HG03439 (cell line): ENCODE measurements around the gene SPNS1.
"Not testable (repeated sequence)": the region's sequence is repeated elsewhere in the genome, so short reads cannot be mapped to it uniquely, and the experiment has no call there.

Source experiments
- ATAC-seq: cut with Tn5 transposase; IDR thresholded peaks from one replicate; pipeline ENCODE4 v1.9.1; 2021; ENCODE audit warnings: mild to moderate bottlenecking, moderate library complexity; ENCODE audit not compliant: unreplicated experiment

SPNS1 gene

DNA sequence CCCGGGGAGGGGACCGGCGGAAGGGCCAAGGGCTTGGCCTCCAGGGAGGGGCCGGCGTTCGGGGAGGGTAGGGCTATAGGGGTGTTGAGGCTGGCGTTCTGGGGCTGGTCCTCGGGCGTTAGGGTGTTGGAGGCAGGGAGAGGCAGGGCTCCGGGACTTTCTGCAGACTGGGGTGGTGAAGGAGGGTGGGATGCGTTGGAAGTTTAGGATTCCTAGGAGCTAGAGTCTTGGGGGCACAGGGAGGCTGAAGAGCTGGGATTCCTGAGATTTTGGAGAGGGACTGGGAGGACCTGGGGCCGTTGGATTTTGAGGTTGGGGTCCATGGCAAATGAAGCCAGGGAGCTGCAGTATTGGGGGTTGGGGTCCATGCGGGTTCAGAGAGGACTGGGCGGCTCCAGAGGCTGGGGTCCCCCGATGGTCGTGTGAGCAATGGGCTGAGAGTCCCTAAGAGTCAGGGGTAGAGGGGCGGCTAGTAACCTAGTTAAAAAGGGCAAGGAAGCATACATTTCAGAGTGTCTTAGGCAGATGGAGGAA is 23.1 kb upstream of the SPNS1 start:
- no peak for ATAC-seq

DNA sequence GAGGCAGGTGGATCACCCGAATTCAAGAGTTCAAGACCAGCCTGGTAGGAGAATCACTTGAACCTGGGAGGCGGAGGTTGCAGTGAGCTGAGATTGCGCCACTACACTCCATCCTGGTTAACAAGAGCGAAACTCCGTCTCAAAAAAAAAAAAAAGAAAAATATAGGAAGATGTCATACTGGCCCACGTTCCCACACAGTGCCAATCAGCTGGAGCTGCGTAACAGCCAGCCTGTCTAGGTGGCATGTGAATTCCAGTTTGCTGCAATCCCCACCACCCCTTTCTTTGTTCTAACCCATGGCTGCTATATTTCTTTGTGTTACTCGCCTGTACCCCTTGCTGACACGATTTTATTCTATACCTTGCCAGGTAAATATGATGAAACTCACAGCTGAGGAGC is 16.4 kb upstream of the SPNS1 start:
- no peak for ATAC-seq

DNA sequence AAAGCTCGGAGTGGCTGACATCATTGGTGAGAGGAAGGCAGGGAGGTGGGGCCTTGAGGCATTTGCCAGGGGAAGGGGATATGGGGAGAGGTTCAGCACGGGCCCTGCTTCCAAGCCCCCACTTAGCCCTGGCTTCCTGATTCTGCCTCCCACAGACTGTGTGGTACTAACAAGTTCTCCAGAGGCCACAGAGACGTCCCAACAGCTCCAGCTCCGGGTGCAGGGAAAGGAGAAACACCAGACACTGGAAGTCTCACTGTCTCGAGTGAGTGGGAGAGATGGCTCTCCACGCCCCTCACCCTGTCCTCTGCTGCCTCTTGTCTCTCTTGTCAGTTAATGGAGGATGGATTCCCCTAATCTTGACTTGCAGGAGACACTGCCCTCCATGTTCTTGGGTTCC is 15.7 kb upstream of the SPNS1 start:
- ATAC-seq: no peak

DNA sequence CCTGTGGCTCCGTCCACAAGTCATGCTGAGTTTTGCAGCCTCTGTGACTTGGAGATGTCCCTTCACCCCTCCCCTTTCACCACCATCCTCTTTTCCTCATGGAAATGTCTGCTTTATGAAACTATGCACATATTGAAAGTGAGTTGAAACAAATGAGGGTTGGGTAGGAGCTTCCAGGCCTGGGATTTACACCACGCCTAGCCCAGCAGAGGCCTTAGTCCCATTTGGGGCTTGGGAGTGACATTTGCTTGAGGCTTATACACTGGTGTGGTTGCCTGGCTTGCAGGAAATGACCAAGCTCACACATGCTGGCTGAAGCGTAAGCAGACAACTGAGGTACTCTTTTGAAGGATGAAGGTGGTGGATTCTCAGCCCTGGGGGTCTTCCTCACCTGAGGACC is 10.5 kb upstream of the SPNS1 start:
- no peak for ATAC-seq

DNA sequence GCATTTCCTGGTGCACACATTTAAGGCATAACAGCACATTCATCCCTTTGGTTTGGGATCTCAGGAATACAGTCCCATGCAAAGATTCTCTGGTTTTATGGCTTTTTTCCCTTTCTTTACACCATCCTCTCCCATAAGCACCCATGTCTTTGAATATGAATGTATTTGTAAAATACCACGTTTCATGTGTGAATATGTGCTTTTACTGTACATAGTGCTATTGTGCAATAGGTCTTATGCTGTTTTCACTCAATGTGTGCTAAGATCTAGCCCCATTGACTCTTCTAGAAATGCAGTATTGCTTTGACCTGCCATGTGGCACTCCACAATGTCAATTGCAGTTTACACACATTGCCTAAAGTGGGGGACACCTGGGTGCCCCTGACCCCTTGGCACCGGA is 10.1 kb upstream of the SPNS1 start:
- ATAC-seq: no peak

DNA sequence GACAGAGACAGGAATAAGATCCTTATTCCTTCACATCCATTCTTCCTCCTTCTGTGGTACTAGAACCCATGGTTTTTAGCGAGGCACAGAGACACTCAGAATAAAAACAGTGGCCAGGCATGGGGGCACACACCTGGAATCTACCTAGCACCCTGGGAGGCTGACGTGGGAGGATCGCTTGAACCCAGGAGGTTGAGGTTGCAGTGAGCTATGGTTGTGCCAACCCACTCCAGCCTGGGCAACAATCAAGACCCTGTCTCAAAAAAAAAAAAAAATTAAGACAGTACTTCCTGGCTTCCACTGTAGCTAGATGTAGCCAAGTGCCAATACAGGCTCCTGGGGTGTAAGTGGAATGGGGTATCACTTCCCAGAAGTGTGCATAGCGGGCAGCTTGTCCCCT is 7.4 kb upstream of the SPNS1 start:
- no peak for ATAC-seq

DNA sequence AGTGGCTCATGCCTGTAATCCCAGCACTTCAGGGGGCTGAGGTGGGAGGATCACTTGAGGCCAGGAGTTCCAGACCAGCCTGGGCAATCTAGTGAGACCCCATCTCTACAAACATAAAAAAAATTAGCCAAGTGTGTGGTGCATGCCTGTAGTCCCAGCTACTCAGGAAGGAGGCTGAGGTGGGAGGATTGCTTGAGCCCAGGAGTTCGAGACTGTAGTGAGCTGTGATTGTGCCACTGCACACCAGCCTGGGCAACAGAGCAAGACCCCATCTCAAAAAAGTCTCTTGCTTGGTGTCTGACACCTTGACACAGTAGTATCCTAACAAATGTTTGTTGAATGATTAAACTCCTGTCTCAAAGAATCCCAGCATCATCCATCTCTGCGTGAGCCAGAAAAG is 4.9 kb upstream of the SPNS1 start:
- ATAC-seq: not testable (repeated sequence)

DNA sequence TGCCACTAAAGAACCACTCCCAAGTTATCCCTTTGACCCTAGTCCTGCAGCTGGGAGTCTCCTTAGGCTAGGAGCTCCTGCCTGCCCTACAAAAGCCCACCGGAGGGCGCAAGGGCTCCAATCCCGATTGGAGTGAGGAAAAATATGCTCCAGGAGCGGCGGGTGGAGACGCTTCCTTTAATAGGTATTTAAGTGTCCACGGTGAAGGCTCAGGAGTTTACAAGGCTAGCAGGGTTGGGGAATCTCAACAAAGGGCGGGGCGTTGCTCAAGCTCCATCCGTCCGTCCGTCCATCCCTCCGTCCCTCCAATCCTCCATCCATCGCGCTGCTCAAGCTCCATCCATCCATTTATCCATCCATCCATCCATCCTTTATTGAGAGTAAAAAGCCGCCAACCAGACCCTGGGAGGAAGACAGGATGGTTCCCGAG is 556 bp upstream of the SPNS1 start:
- ATAC-seq: peak; percentile 20

DNA sequence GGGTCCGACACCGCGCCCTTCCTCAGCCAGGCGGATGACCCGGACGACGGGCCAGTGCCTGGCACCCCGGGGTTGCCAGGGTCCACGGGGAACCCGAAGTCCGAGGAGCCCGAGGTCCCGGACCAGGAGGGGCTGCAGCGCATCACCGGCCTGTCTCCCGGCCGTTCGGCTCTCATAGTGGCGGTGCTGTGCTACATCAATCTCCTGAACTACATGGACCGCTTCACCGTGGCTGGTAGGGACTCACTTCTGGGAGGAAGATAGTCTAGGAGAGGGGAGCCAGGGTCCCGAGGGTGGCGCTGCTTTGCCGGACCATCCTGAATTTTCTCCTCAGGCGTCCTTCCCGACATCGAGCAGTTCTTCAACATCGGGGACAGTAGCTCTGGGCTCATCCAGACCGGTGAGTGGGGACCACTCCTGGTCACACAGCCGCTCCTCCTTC is 601 bp downstream of the SPNS1 start:
- ATAC-seq: peak; percentile 9

DNA sequence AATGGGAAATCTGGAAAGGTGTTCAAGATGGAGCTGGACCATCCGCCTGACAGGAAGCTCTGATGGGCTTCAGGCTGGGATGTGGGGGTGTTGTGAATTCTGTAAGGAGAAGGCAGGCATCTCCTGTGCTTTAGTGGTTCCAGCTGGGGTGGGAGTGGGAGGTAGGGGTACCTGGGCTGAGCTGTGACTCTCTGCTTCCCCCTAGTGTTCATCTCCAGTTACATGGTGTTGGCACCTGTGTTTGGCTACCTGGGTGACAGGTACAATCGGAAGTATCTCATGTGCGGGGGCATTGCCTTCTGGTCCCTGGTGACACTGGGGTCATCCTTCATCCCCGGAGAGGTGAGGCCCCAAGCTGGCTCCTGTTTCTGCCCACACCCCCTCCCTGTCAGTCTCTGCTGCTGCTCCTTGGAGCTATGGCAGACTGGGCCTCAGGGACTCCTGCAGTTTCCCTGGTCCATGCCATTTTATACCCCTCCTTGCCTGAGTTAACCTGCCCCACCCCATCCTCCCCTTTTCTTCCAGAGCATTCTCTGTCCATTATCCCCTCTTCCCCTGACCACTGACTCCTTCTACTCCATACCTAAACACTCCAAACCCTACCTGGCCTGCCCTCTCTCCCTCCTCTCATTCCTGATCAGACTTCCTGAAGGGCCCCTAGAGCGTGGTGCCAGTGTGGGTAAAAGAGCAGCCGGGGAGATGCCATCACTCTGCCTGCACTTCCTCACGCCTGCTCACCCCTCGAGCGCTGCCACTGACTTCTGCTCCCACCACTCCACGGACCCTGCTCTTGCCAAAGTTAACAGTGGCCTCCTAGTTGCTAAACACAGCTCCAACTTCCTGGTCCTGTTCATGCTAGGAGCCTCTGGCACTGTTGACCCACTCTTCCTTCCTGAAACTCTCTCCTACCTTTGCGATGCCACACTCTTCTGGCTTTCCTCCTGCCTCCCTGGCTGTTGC is 3.4 kb downstream of the SPNS1 start:
- no peak for ATAC-seq

DNA sequence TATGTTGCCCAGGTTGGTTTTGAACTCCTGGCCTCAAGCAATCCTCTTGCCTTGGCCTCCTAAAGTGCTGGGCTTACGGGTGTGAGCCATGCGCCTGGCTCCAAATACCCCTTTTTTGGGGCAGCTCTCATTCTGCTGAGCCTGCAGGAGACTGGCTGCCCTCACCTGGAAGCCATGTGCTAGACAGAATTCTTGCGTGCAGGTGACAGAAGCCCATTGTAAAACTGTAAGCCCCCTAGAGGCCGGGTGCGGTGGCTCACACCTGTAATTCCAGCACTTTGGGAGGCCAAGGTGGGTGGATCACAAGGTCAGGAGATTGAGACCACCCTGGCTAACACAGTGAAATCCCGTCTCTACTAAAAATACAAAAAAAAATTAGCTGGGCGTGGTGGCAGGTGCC is 5.8 kb downstream of the SPNS1 start:
- ATAC-seq: not testable (repeated sequence)

DNA sequence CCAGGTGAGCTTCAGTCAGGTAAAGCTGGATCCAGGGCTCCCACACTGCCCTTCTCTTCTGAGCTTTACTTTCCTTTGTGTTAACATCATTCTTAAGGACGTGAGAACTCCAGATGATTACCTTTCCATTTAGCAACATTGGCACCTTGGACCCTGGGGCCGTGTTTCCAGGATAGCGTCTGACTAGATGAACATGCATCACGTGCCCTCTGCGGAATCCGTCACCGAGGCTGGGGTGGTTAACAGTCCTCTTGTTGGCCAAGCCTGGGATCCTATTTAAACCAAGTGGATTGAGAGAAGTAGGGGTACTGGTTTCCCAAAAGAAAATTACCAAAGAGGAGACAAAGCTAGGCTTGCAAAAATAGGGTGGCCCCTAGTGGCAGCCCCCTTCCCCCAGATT is 6.4 kb downstream of the SPNS1 start:
- ATAC-seq: no peak

DNA sequence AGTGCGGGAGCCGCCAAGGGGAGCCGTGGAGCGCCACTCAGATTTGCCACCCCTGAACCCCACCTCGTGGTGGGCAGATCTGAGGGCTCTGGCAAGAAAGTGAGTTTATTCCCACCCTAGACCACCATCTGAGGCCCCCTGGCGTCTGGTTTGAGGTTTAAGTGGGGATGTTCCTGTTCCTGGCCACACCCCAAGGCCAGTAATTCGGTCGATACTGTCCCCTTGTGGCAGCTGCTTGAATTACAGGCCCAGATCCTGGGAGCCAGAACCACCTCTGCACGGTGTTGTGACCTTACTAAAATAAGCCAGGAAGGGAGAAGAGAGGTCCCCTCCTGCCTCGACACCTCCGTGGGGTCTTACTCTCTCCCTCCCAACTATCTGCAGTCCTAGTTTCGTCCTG is 6.9 kb downstream of the SPNS1 start:
- ATAC-seq: no peak

DNA sequence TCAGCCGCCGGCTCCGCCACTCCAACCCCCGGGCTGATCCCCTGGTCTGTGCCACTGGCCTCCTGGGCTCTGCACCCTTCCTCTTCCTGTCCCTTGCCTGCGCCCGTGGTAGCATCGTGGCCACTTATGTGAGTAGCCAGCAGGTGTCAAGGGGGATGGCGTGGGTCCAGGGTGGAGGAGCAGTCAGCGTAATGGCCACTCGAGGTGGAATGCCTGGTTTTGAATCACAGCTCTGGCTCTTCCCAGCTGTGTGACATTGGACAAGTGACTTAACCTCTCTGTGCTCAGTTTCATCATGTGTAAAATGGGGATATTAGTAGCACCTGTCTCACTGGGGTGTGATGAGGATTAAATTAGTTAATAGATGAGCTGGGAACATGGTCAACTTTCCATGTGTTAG is 7.8 kb downstream of the SPNS1 start:
- no peak for ATAC-seq

DNA sequence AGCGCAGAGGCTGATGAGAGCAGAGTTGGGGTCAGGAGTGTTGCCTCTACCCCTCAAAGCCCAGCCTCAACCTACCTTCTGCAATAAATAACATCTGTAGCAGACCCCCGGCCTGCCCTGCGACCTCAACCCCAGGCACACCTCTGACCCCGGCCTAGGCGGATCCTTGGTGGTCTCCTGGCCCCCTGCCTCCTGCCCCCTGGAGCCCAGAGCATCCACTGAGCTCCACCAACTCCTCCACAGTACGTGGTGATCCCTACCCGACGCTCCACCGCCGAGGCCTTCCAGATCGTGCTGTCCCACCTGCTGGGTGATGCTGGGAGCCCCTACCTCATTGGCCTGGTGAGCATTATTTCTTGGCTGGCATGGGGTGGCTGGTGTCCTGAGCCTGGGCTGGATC is 8.4 kb downstream of the SPNS1 start:
- no peak for ATAC-seq

DNA sequence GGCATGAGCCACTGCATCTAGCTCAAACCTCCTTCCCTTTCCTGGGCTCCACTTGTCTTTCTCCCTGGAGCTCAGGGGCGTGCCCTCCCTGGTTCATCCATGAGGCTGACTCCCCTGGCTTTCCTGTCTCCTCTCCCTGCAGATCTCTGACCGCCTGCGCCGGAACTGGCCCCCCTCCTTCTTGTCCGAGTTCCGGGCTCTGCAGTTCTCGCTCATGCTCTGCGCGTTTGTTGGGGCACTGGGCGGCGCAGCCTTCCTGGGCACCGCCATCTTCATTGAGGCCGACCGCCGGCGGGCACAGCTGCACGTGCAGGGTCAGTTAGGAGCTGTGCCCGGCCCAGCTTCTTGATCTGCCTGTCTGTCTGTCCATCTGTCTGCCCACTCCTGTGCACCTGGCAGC is 9.1 kb downstream of the SPNS1 start:
- ATAC-seq: no peak

DNA sequence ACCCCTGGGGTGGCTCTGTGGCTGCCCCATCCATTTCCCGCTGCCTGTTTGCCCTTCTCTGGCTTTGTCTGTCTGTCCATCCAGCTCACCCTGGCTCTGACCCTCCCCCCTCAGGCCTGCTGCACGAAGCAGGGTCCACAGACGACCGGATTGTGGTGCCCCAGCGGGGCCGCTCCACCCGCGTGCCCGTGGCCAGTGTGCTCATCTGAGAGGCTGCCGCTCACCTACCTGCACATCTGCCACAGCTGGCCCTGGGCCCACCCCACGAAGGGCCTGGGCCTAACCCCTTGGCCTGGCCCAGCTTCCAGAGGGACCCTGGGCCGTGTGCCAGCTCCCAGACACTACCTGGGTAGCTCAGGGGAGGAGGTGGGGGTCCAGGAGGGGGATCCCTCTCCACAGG is 9.5 kb downstream of the SPNS1 start:
- no peak for ATAC-seq

DNA sequence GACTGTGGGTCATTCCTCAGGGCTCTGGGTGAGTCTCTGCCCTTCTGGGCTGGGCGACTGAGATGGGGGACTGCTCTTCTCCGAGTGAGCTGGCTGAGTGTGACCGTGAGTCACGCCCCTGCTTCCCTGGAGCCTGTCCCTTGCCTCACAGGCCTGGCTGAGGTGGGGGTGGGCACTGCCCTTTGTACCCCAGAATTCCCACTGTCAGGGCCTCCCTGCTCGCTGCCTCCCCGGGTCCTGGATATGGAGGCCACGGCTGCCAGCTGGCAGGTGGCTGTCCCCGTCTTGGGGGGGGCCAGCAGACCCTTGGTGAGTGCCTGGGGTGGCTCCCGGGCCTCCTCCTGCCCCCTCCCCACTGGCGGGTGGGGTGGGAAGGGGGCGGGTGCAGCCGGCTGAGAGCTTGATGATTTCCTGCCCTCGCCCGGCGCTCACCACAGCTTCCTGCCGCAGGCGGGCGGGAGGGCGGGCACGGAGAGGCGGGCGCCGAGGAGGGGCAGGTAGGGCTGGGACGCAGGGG is 10.1 kb downstream of the SPNS1 start, which contains the start of gene LAT:
Gene LAT, plus strand, starts transcription at position 434 of the 517 bp plus-strand sequence. CDS start 366 bp downstream, outside the sequence.
- ATAC-seq: no peak

DNA sequence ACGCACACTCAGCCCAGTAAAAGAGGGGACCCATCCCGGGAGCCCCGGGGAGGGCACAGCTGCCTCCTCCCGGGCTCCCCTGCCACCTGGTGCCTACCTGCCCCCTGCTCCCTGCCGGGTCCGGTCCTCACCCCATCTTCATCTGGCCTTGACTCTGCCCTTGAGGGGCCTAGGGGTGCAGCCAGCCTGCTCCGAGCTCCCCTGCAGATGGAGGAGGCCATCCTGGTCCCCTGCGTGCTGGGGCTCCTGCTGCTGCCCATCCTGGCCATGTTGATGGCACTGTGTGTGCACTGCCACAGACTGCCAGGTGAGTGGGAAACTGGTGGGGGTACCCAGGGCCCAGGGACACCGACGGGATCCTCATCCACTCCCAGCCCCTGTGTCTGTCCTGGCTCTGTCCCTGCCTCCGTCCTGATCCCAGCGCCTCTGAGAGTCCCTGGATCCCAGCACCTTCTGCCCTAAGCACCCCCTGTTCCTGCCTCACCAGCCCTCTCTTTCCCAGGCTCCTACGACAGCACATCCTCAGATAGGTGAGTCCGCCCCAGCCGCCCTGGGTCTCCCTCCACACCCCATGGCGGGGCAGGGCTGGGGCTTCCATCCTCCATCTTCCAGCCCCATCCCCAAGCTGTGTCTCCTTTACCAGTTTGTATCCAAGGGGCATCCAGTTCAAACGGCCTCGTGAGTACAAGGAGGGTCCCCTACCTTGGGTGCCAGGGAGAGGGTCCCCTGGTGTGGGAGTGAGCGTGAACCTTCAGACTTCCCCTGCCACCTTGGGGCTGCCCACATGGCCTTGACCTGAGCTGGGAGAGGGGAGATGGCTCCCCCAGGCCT is 10.8 kb downstream of the SPNS1 start:
- no peak for ATAC-seq

DNA sequence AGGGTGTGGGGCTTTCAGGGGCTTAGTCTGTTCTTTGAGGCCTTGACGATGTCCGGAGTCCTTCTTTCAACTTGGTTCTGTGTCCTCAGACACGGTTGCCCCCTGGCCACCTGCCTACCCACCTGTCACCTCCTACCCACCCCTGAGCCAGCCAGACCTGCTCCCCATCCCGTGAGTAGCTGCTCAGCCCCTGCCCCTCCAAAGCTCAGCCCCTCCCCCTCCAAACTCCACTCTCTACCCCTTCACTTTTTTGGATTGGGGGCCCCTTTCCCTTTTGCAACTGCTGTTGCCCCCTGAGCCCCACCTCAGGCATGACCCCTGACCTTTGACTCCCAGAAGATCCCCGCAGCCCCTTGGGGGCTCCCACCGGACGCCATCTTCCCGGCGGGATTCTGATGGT is 11.5 kb downstream of the SPNS1 start:
- ATAC-seq: no peak

DNA sequence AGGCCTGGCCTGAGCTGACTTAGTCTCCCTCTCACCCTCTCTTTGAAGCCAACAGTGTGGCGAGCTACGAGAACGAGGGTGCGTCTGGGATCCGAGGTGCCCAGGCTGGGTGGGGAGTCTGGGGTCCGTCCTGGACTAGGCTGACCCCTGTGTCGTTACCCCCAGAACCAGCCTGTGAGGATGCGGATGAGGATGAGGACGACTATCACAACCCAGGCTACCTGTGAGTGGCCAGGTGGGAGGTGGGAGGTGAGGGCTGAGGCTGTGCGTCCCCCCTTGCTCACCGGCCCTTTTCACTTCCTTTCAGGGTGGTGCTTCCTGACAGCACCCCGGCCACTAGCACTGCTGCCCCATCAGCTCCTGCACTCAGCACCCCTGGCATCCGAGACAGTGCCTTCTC is 11.9 kb downstream of the SPNS1 start:
- no peak for ATAC-seq
